OCI-LY7 (cell line): ENCODE measurements around the gene LGALS9C. TPM values are rescaled to one million over a fixed set of nuclear protein-coding genes. Genes with fewer than 3 reads are reported as not detected.
"Not testable (repeated sequence)": the region's sequence is repeated elsewhere in the genome, so short reads cannot be mapped to it uniquely, and the experiment has no call there.

Experiments
- BruUV-seq: library from RNA; stranded (reverse); fragments of 400-500 nt; replicated peaks from 2 replicates; lab custom pipeline; 2021; lab: Mats Ljungman, UMichigan
- CTCF ChIA-PET: fragments of 300-600 bp; sonication (Branson Sonifier 250); formaldehyde crosslinking; loops from one replicate; lab custom pipeline; 2022; ENCODE audit warnings: antibody characterized with exemption; ENCODE audit not compliant: unreplicated experiment; lab: Charles Lee
- POLR2A ChIA-PET: fragments of 300-600 bp; sonication (Branson Sonifier 250); formaldehyde crosslinking; loops from one replicate; lab custom pipeline; 2022; ENCODE audit warnings: antibody characterized with exemption; lab: Charles Lee
- DNase-seq: peaks from one replicate; pipeline ENCODE4 v3.0.0-alpha.2; 2015; ENCODE audit warnings: low spot score
- H2AFZ ChIP-seq: fragments of 200-600 bp; sonication (generic), shearing (Covaris generic); 2 replicates; pipeline ENCODE4 v1.6.1; 2014; ENCODE audit warnings: mild to moderate bottlenecking, antibody characterized with exemption, low read length, moderate library complexity
- H3K27ac ChIP-seq: fragments of 200-600 bp; sonication (generic); 2 replicates; pipeline ENCODE4 v1.5.1; 2014; ENCODE audit warnings: mixed run types, low read depth, mild to moderate bottlenecking, moderate library complexity, low read length, inconsistent platforms; ENCODE audit not compliant: poor library complexity, severe bottlenecking
- H3K36me3 ChIP-seq: fragments of 200-600 bp; sonication (generic); 2 replicates; pipeline ENCODE4 v1.6.1; 2014; ENCODE audit warnings: mild to moderate bottlenecking, antibody characterized with exemption, low read length, moderate library complexity, mixed read lengths; ENCODE audit not compliant: insufficient read depth
- H3K4me1 ChIP-seq: fragments of 200-600 bp; sonication (generic); 2 replicates; pipeline ENCODE4 v1.5.1; 2014; ENCODE audit warnings: mild to moderate bottlenecking, low read length; ENCODE audit not compliant: insufficient read depth, poor library complexity, severe bottlenecking
- H3K4me2 ChIP-seq: fragments of 200-600 bp; sonication (generic); 2 replicates; pipeline ENCODE4 v1.6.1; 2014; ENCODE audit warnings: mild to moderate bottlenecking, low read length
- H3K4me3 ChIP-seq: fragments of 200-600 bp; sonication (generic); 2 replicates; pipeline ENCODE4 v1.5.1; 2014; ENCODE audit warnings: mild to moderate bottlenecking, low read depth, low read length; ENCODE audit not compliant: poor library complexity, severe bottlenecking
- H3K79me2 ChIP-seq: fragments of 200-600 bp; sonication (generic); 2 replicates; pipeline ENCODE4 v1.6.1; 2016; ENCODE audit warnings: low read depth, mild to moderate bottlenecking, low read length, moderate library complexity, mixed read lengths; ENCODE audit not compliant: insufficient read depth
- H3K9me2 ChIP-seq: fragments of 200-600 bp; sonication (generic); 2 replicates; pipeline ENCODE4 v1.6.1; 2016; ENCODE audit warnings: mild to moderate bottlenecking, low read length, mixed read lengths; ENCODE audit not compliant: insufficient read depth
- H3K9me3 ChIP-seq: fragments of 200-600 bp; sonication (generic); 2 replicates; pipeline ENCODE4 v1.6.1; 2014; ENCODE audit warnings: mild to moderate bottlenecking, mixed run types, low read length, mixed read lengths
- H4K20me1 ChIP-seq: fragments of 200-600 bp; sonication (generic); 2 replicates; pipeline ENCODE4 v1.6.1; 2014; ENCODE audit warnings: mild to moderate bottlenecking, antibody characterized with exemption, low read length, moderate library complexity, mixed read lengths; ENCODE audit not compliant: insufficient read depth
- intact Hi-C: fragments of 100-400 bp; cut with micrococcal nuclease; formaldehyde crosslinking; loops from one replicate; pipeline ENCODE4 v1.10.0; 2022; ENCODE audit not compliant: unreplicated experiment
- total RNA-seq, 2 experiments: library from RNA; depleted of rRNA in 1 of 2; stranded (reverse); fragments of >200 nt in 1 of 2; shearing (Covaris generic) in 1 of 2; gene quantifications; 2 replicates each; pipeline ENCODE4 v1.2.3, GENCODE V29; 2014 to 2022

The LGALS9C gene
- total RNA-seq, 2 experiments from 2014 or later, result not detected

DNA sequence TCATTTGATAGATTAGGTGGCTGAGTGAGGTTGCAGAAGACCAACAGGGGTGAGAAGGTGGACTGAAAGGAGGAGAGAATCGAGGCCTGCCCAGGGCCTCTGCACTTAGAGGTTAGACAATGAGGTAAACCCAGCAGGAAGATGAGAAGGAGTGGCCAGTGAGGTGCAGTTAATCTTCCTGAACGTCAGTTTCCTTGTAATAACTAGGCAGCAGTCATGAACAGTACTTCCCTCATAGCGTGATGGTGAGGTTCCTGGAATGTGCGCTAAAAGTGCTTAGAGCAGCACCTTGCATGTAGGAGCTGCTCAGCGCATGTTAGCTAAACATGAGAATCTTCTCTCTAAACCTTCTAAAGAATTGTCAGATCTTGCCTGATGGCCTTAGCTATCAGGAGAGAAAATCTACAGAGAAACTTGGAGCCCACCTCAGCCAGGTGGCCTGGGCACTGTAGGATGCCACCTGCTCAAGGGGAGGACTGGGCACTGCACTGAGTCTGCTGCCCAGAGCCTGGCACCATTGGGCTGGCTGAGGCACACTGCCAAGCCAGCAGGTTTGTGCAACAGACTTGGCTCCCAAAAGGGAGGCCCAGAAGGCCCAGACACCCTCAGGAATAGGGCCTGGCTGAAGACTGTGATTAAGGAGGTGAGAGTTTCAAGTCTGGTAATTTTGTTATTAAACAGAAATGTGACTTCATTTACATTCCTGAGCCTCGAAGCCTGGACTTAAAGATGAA is 10.2 kb upstream of the LGALS9C start:
- H4K20me1 ChIP-seq, H3K4me2 ChIP-seq, DNase-seq, H3K9me3 ChIP-seq, H3K36me3 ChIP-seq, H3K27ac ChIP-seq, CTCF ChIA-PET, H2AFZ ChIP-seq, intact Hi-C loops, H3K79me2 ChIP-seq, H3K4me3 ChIP-seq, BruUV-seq, POLR2A ChIA-PET, H3K9me2 ChIP-seq, H3K4me1 ChIP-seq: not testable (repeated sequence)

DNA sequence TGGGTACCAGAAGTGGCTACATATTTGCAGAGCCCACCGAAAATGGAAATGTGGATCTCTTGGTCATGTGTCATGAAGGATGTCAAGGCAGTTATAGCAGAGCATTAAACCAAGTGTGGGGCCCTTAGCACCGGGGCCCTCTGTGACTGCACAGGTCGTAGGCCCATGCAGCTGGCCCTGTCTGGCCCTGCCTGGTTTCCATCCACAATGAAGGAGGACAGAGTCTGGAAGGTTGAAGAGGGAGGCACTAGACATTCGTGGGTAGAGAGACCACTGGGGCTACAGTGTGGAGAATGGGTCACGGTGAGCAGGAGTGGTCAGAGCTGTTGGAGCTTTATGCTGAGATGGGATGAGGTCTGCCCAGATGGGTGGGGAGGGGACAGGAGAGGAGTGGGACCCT is 9.6 kb upstream of the LGALS9C start:
- intact Hi-C loops, CTCF ChIA-PET: not testable (repeated sequence)

DNA sequence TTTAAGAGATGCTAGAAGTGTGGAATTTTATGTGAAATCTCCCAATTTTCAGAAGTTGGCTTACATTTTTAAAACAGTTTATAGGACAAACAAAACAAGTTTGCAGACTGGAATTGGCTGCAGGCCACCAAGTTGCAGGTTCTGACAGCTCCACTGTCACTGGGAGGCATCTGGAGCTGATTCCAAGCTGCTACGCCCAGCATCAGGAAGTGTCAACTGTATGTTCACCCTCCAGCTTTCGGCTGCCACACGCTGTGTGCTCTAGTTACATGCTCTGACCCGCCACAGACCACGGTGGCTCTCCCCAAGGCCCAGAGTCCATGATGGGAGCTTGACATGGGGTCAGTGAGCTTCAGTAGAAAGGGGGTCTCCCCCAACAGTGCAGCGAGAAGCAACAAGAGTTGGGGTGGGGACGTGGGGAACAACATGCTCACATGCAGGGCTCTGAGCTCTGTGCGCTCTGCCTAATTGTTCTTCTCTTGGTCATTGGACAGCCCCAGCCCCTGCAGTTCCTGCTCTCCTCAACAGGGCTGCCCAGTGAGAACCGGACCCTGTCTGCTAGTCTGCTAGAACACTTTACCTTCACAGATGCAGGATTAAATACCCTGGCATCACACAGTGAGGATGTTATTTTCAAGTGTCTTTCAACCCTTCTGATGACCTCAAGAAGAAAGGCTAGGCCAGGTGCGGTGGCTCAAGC is 8.0 kb upstream of the LGALS9C start:
- H3K36me3 ChIP-seq, H3K9me3 ChIP-seq, DNase-seq, intact Hi-C loops, H2AFZ ChIP-seq, H3K27ac ChIP-seq, BruUV-seq, H3K4me3 ChIP-seq, CTCF ChIA-PET, H3K79me2 ChIP-seq, H4K20me1 ChIP-seq, POLR2A ChIA-PET, H3K4me1 ChIP-seq, H3K4me2 ChIP-seq, H3K9me2 ChIP-seq: not testable (repeated sequence)

More for the DNA sequence above, 9.6 kb upstream of the LGALS9C start:
- H3K4me1 ChIP-seq, H3K9me3 ChIP-seq, H3K9me2 ChIP-seq, H3K27ac ChIP-seq, BruUV-seq, H2AFZ ChIP-seq, H4K20me1 ChIP-seq, H3K79me2 ChIP-seq, POLR2A ChIA-PET, H3K4me2 ChIP-seq, DNase-seq, H3K36me3 ChIP-seq, H3K4me3 ChIP-seq: not testable (repeated sequence)

DNA sequence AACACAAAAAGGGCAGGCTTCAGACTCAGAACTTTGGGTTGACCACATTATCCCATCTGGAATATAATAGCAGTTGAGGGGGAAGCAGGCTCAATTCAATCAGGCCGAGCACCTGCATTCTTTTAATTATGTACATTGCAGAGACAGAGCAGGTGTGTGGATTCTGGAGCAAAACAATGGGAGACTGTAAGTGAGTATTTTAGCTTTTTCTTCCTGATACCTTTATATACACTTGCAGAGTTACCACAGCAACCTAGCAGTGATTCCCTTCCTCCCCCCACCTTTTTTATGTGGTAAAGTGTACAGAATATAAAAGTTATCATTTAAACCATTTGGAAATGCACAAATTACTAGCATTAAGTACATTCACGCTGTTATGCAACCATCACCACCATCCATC is 6.8 kb upstream of the LGALS9C start:
- H3K36me3 ChIP-seq, intact Hi-C loops, H3K9me2 ChIP-seq, POLR2A ChIA-PET, H3K4me3 ChIP-seq, CTCF ChIA-PET, H2AFZ ChIP-seq, H3K4me2 ChIP-seq, H3K27ac ChIP-seq, H3K9me3 ChIP-seq, BruUV-seq, H4K20me1 ChIP-seq, H3K4me1 ChIP-seq, H3K79me2 ChIP-seq, DNase-seq: not testable (repeated sequence)

DNA sequence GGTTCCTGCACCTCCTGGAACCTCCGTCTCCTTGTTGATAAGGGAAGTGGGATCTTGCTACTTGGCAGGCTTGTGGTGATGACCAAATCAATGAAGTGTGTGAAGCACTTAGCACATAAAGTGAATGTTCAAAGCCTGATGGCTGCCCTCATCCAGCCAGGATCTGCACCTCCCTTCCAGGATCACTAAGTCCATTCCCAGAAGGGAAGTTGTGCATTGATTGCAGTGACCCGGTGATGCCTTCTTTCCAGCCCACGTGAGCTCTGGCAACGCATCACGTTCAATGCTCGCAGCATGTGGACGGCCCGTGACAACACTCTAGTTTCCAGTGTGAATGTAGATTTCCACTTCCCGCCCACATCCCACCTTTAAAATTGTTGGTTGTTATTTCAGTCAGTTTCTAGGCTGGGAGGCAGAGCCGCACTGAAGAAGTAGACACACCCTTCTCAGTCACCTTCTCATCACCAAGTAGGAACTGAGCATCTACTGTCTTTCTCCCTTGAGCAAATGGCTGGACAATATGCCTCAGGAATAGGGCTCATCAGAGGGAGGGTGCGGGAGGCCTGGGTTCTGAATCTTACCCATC is 6.2 kb upstream of the LGALS9C start:
- CTCF ChIA-PET, intact Hi-C loops, POLR2A ChIA-PET: not testable (repeated sequence)

DNA sequence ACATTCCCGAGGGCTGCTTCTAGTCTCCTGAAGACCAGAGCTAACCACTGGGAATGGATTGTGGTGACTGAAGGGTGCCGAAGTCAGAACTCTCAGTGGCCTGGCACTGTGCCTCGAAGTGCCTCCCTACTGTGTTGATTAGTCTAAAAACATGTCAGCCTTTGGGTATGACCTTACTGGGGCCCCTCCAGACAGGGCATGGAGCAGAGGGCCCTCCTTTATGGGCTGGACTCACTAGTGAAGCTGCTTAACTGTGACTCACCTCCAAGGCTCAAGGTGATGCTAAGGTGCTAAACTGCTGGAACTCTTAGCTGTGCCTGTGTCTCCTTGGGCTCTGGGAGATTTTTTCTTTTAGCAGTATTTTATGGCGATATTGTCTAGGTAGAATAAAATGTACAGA is 2.6 kb upstream of the LGALS9C start:
- intact Hi-C loops, H3K4me3 ChIP-seq, H3K4me2 ChIP-seq, H4K20me1 ChIP-seq, H3K9me2 ChIP-seq, H3K9me3 ChIP-seq, H3K79me2 ChIP-seq, H3K4me1 ChIP-seq, CTCF ChIA-PET, DNase-seq, H2AFZ ChIP-seq, POLR2A ChIA-PET, H3K36me3 ChIP-seq, BruUV-seq, H3K27ac ChIP-seq: not testable (repeated sequence)

More for the DNA sequence above, 6.2 kb upstream of the LGALS9C start:
- H3K79me2 ChIP-seq, H3K9me2 ChIP-seq, H3K27ac ChIP-seq, H4K20me1 ChIP-seq, H3K4me3 ChIP-seq, BruUV-seq, DNase-seq, H2AFZ ChIP-seq, H3K9me3 ChIP-seq, H3K4me1 ChIP-seq, H3K36me3 ChIP-seq, H3K4me2 ChIP-seq: not testable (repeated sequence)
